Measurements from ENCODE around the gene GRP.

GRP gene

GRCh38 chr18:59267503-59268126 lies 47.7 kb downstream of the GRP start:
- no peak for DNase-seq

- no peak for DNase-seq
Measured at GRCh38 chr18:59268127-59268720, 48.3 kb downstream of the GRP start.

- peak in 1 of 56 donors; percentile 13 for DNase-seq
Measured at GRCh38 chr18:59268721-59269562, 49.0 kb downstream of the GRP start.

- no peak for DNase-seq
Measured at GRCh38 chr18:59269563-59270119, 49.7 kb downstream of the GRP start.

- DNase-seq: no peak
Measured at GRCh38 chr18:59270689-59271257, 50.8 kb downstream of the GRP start.

- no peak for DNase-seq
Measured at GRCh38 chr18:59271606-59272220, 51.8 kb downstream of the GRP start.

GRCh38 chr18:59272221-59272888 lies 52.4 kb downstream of the GRP start:
- no peak for DNase-seq

- DNase-seq: peak in 1 of 56 donors; percentile 7
Measured at GRCh38 chr18:59272891-59273758, 53.2 kb downstream of the GRP start, which contains the start of gene RAX. Gene RAX, minus strand, starts transcription at chr18:59273454. Its CDS starts 248 bp downstream, at chr18:59273206.

- DNase-seq: no peak
Measured at GRCh38 chr18:59273759-59274532, 54.0 kb downstream of the GRP start.

GRCh38 chr18:59274533-59274928 lies 54.6 kb downstream of the GRP start:
- DNase-seq: no peak

GRCh38 chr18:59275406-59275949 lies 55.5 kb downstream of the GRP start:
- no peak for DNase-seq

GRCh38 chr18:59276047-59276446 lies 56.1 kb downstream of the GRP start:
- no peak for DNase-seq

GRCh38 chr18:59278793-59279192 lies 58.8 kb downstream of the GRP start:
- DNase-seq: no peak

- DNase-seq: no peak
Measured at GRCh38 chr18:59279193-59279592, 59.2 kb downstream of the GRP start.

GRCh38 chr18:59279722-59280121 lies 59.8 kb downstream of the GRP start:
- no peak for DNase-seq

Measured in amygdala (tissue), 56 donors.